Activated naive CD4-positive, alpha-beta T cell treated with anti-CD3 and anti-CD28 coated beads, Interleukin-2, amount 50 U/mL, for 24 hours (primary cell): Measurements from ENCODE around the gene AOC1.

Source experiments
- H3K27ac Mint-ChIP-seq: one replicate; pipeline ENCODE4 v1.8.0; 2021; ENCODE audit warnings: mild to moderate bottlenecking, mixed read lengths
- H3K27me3 Mint-ChIP-seq: one replicate; pipeline ENCODE4 v1.8.0; 2021; ENCODE audit warnings: mixed read lengths
- H3K36me3 Mint-ChIP-seq: one replicate; pipeline ENCODE4 v1.8.0; 2021; ENCODE audit warnings: mixed read lengths
- H3K4me1 Mint-ChIP-seq: one replicate; pipeline ENCODE4 v1.8.0; 2021; ENCODE audit warnings: mixed read lengths
- H3K4me3 Mint-ChIP-seq: one replicate; pipeline ENCODE4 v1.8.0; 2021; ENCODE audit warnings: mild to moderate bottlenecking, mixed read lengths
- H3K9me3 Mint-ChIP-seq: one replicate; pipeline ENCODE4 v1.8.0; 2021; ENCODE audit warnings: mixed read lengths

AOC1 gene

GRCh38 chr7:150849204-150849775, 3.0 kb upstream of the AOC1 start:
- Mint-ChIP-seq H3K27me3 (peaks cover 10% of the 10 kb centered on the region), H3K9me3 (no peaks in the 10 kb centered on the region), H3K4me1 (no peaks in the 10 kb centered on the region), H3K36me3 (no peaks in the 10 kb centered on the region), H3K27ac (no peak overlapping the region), H3K4me3 (no peak overlapping the region)

- no peak overlapping the region for H3K27ac Mint-ChIP-seq
- peaks cover 11% of the 10 kb centered on the region for H3K27me3 Mint-ChIP-seq
- H3K4me3 Mint-ChIP-seq = no peak overlapping the region
- H3K36me3 Mint-ChIP-seq = no peaks in the 10 kb centered on the region
- H3K9me3 Mint-ChIP-seq = no peaks in the 10 kb centered on the region
- no peaks in the 10 kb centered on the region for H3K4me1 Mint-ChIP-seq
Measured at GRCh38 chr7:150850273-150850672, 2.0 kb upstream of the AOC1 start.

GRCh38 chr7:150851492-150852370, 586 bp upstream of the AOC1 start:
- no peaks in the 10 kb centered on the region for H3K4me1 Mint-ChIP-seq
- H3K27ac Mint-ChIP-seq = no peak overlapping the region
- H3K36me3 Mint-ChIP-seq = no peaks in the 10 kb centered on the region
- H3K27me3 Mint-ChIP-seq = peaks cover 11% of the 10 kb centered on the region
- H3K4me3 Mint-ChIP-seq = no peak overlapping the region
- no peaks in the 10 kb centered on the region for H3K9me3 Mint-ChIP-seq

GRCh38 chr7:150854066-150855000, 2.0 kb downstream of the AOC1 start:
- H3K27me3 Mint-ChIP-seq = peaks cover 11% of the 10 kb centered on the region
- no peaks in the 10 kb centered on the region for H3K36me3 Mint-ChIP-seq
- no peaks in the 10 kb centered on the region for H3K9me3 Mint-ChIP-seq
- no peak overlapping the region for H3K4me3 Mint-ChIP-seq
- no peak overlapping the region for H3K27ac Mint-ChIP-seq
- no peaks in the 10 kb centered on the region for H3K4me1 Mint-ChIP-seq

- no peaks in the 10 kb centered on the region for H3K4me1 Mint-ChIP-seq
- H3K27ac Mint-ChIP-seq = no peak overlapping the region
- H3K27me3 Mint-ChIP-seq = peaks cover 11% of the 10 kb centered on the region
- no peak overlapping the region for H3K4me3 Mint-ChIP-seq
- H3K9me3 Mint-ChIP-seq = no peaks in the 10 kb centered on the region
- H3K36me3 Mint-ChIP-seq = no peaks in the 10 kb centered on the region
Measured at GRCh38 chr7:150855046-150855445, 2.7 kb downstream of the AOC1 start.

- Mint-ChIP-seq H3K27me3 (peaks cover 11% of the 10 kb centered on the region), H3K27ac (no peak overlapping the region), H3K9me3 (no peaks in the 10 kb centered on the region), H3K4me3 (no peak overlapping the region), H3K36me3 (no peaks in the 10 kb centered on the region), H3K4me1 (no peaks in the 10 kb centered on the region)
Measured at GRCh38 chr7:150855476-150856302, 3.4 kb downstream of the AOC1 start.

GRCh38 chr7:150856303-150857275, 4.3 kb downstream of the AOC1 start:
- H3K4me1 Mint-ChIP-seq = no peaks in the 10 kb centered on the region
- no peaks in the 10 kb centered on the region for H3K36me3 Mint-ChIP-seq

GRCh38 chr7:150857276-150858055, 5.1 kb downstream of the AOC1 start:
- H3K27ac Mint-ChIP-seq = no peak overlapping the region
- H3K27me3 Mint-ChIP-seq = peaks cover 3% of the 10 kb centered on the region
- H3K9me3 Mint-ChIP-seq = no peaks in the 10 kb centered on the region
- H3K36me3 Mint-ChIP-seq = no peaks in the 10 kb centered on the region
- H3K4me1 Mint-ChIP-seq = no peaks in the 10 kb centered on the region
- H3K4me3 Mint-ChIP-seq = no peak overlapping the region

More at GRCh38 chr7:150856303-150857275, 4.3 kb downstream of the AOC1 start:
- H3K4me3 Mint-ChIP-seq = no peak overlapping the region
- peaks cover 7% of the 10 kb centered on the region for H3K27me3 Mint-ChIP-seq
- no peak overlapping the region for H3K27ac Mint-ChIP-seq
- no peaks in the 10 kb centered on the region for H3K9me3 Mint-ChIP-seq

- H3K4me1 Mint-ChIP-seq = no peaks in the 10 kb centered on the region
Measured at GRCh38 chr7:150858236-150859197, 6.2 kb downstream of the AOC1 start.

GRCh38 chr7:150860291-150860977, 8.1 kb downstream of the AOC1 start:
- H3K9me3 Mint-ChIP-seq = no peaks in the 10 kb centered on the region
- no peaks in the 10 kb centered on the region for H3K36me3 Mint-ChIP-seq
- no peak overlapping the region for H3K27ac Mint-ChIP-seq
- H3K4me1 Mint-ChIP-seq = no peaks in the 10 kb centered on the region
- peaks cover 2% of the 10 kb centered on the region for H3K27me3 Mint-ChIP-seq
- no peak overlapping the region for H3K4me3 Mint-ChIP-seq

More at GRCh38 chr7:150858236-150859197, 6.2 kb downstream of the AOC1 start:
- H3K36me3 Mint-ChIP-seq = no peaks in the 10 kb centered on the region
- H3K27ac Mint-ChIP-seq = no peak overlapping the region
- peaks cover 3% of the 10 kb centered on the region for H3K27me3 Mint-ChIP-seq
- H3K4me3 Mint-ChIP-seq = no peak overlapping the region
- H3K9me3 Mint-ChIP-seq = no peaks in the 10 kb centered on the region

GRCh38 chr7:150860978-150861295, 8.6 kb downstream of the AOC1 start:
- Mint-ChIP-seq H3K27me3 (peaks cover 2% of the 10 kb centered on the region), H3K4me3 (no peak overlapping the region), H3K27ac (no peak overlapping the region), H3K4me1 (no peaks in the 10 kb centered on the region), H3K36me3 (no peaks in the 10 kb centered on the region), H3K9me3 (no peaks in the 10 kb centered on the region)

GRCh38 chr7:150862356-150862755, 10.0 kb downstream of the AOC1 start:
- no peak overlapping the region for H3K27ac Mint-ChIP-seq
- no peak overlapping the region for H3K4me3 Mint-ChIP-seq

More at GRCh38 chr7:150862356-150862755, 10.0 kb downstream of the AOC1 start:
- peaks cover 2% of the 10 kb centered on the region for H3K27me3 Mint-ChIP-seq
- no peaks in the 10 kb centered on the region for H3K9me3 Mint-ChIP-seq
- no peaks in the 10 kb centered on the region for H3K36me3 Mint-ChIP-seq
- no peaks in the 10 kb centered on the region for H3K4me1 Mint-ChIP-seq
